ENCODE results near the gene VPS51.

GRCh38 chr11:65135633-65136145 lies 39.7 kb downstream of the VPS51 start:
- TF ChIP-seq CTCF (conservative IDR thresholded peaks at IDR 0.05; ENCODE audit: low read depth, low read length): no peak
- no peak for TF ChIP-seq POLR2A (IDR thresholded peaks at IDR 0.05; ENCODE audit: low read depth, low read length)
- TF ChIP-seq FOS (IDR thresholded peaks at IDR 0.05; ENCODE audit: low read depth, low read length): no peak
- no peak for TF ChIP-seq BHLHE40 (IDR thresholded peaks at IDR 0.05; ENCODE audit: low read depth, low read length)
- TF ChIP-seq SMC3 (IDR thresholded peaks at IDR 0.05; ENCODE audit: low read depth, low read length): no peak
- no peak for TF ChIP-seq CEBPB (IDR thresholded peaks at IDR 0.05; ENCODE audit: low read depth, low read length)
- no peak for TF ChIP-seq RCOR1 (IDR thresholded peaks at IDR 0.05; ENCODE audit: insufficient replicate concordance, low read length)
- TF ChIP-seq ELK1 (IDR thresholded peaks at IDR 0.05; ENCODE audit: borderline replicate concordance, low read depth, low read length): no peak
- no peak for TF ChIP-seq MAZ (IDR thresholded peaks at IDR 0.05; ENCODE audit: borderline replicate concordance, low read depth, low read length)
- TF ChIP-seq USF2 (IDR thresholded peaks at IDR 0.05; ENCODE audit: low read depth, low read length): no peak
- no peak for TF ChIP-seq RFX5 (IDR thresholded peaks at IDR 0.05; ENCODE audit: low read depth, low read length)

All from IMR-90 (cell line).